Astrocyte of the cerebellum (primary cell): ENCODE results near the gene CEL.
"Not testable (repeated sequence)": the region's sequence is repeated elsewhere in the genome, so short reads cannot be mapped to it uniquely, and the experiment has no call there.

Experiments
- DNase-seq: peaks from one replicate; pipeline ENCODE4 v3.0.0-alpha.2; 2011; ENCODE audit warnings: low read depth
- H3K4me3 ChIP-seq: 2 replicates; pipeline ENCODE4 v1.5.1; 2011; ENCODE audit warnings: mild to moderate bottlenecking, low read depth, low read length, moderate library complexity
- CTCF ChIP-seq: IDR thresholded peaks from 2 replicates; pipeline ENCODE4 v1.5.1; 2012; ENCODE audit warnings: low read length, low read depth, moderate library complexity, mild to moderate bottlenecking; ENCODE audit errors: missing control alignments
- in situ Hi-C: cut with HindIII; loops from 2 replicates; pipeline ENCODE4 v1.10.0; 2017; ENCODE audit warnings: low sequenced_read_pairs

The CEL gene

GRCh38 chr9:133090752-133091385 lies 29.1 kb downstream of the CEL start:
- in situ Hi-C loops: no loop called here
- H3K4me3 ChIP-seq: no peak overlapping the region
- DNase-seq: no peak
- no peak for TF ChIP-seq CTCF

GRCh38 chr9:133094351-133094750 lies 32.6 kb downstream of the CEL start:
- in situ Hi-C loops, H3K4me3 ChIP-seq, DNase-seq: not testable (repeated sequence)

GRCh38 chr9:133094842-133095393 lies 33.1 kb downstream of the CEL start:
- H3K4me3 ChIP-seq: no peak overlapping the region
- no peak for TF ChIP-seq CTCF
- in situ Hi-C loops: no loop called here
- no peak for DNase-seq

- in situ Hi-C loops: no loop called here
- no peak for TF ChIP-seq CTCF
- H3K4me3 ChIP-seq: no peak overlapping the region
- no peak for DNase-seq
Observed at GRCh38 chr9:133098104-133098754, 36.4 kb downstream of the CEL start.

- no peak for TF ChIP-seq CTCF
- no peak overlapping the region for H3K4me3 ChIP-seq
- in situ Hi-C loops: no loop called here
- no peak for DNase-seq
Observed at GRCh38 chr9:133098871-133099270, 37.1 kb downstream of the CEL start.

- in situ Hi-C loops: no loop called here
- H3K4me3 ChIP-seq: no peak overlapping the region
- TF ChIP-seq CTCF: no peak
- no peak for DNase-seq
Observed at GRCh38 chr9:133099726-133100505, 38.1 kb downstream of the CEL start.
